Measurements from ENCODE around the gene IFT27. TPM values are rescaled to one million over a fixed set of nuclear protein-coding genes. Genes with fewer than 3 reads are reported as not detected.

Gene IFT27
- polyA plus RNA-seq, 1 experiment = 23.0 TPM

GRCh38 chr22:36740716-36741115 lies 35.2 kb downstream of the IFT27 start:
- ChIA-PET CTCF (no interaction called here), POLR2A (no interaction called here)
- TF ChIP-seq CTCF (IDR thresholded peaks at IDR 0.05; ENCODE audit: insufficient read depth, low read depth, low read length) = no peak
- no peaks in the 10 kb centered on the region for H3K36me3 ChIP-seq (ENCODE audit: control insufficient read depth, insufficient read depth, low read length)
- peaks cover 3% of the 10 kb centered on the region for H3K27me3 ChIP-seq (ENCODE audit: control insufficient read depth, insufficient read depth, low read length)
- no peak overlapping the region for H3K4me3 ChIP-seq (ENCODE audit: low read depth, low read length)
- DNase-seq (ENCODE audit: low read depth) = no peak

GRCh38 chr22:36739185-36739584 lies 36.7 kb downstream of the IFT27 start:
- TF ChIP-seq CTCF (IDR thresholded peaks at IDR 0.05; ENCODE audit: insufficient read depth, low read depth, low read length) = no peak
- Histone ChIP-seq H3K36me3 (ENCODE audit: control insufficient read depth, insufficient read depth, low read length) (no peaks in the 10 kb centered on the region), H3K4me3 (ENCODE audit: low read depth, low read length) (no peak overlapping the region), H3K27me3 (ENCODE audit: control insufficient read depth, insufficient read depth, low read length) (peaks cover 5% of the 10 kb centered on the region)
- CTCF ChIA-PET = interaction anchor here (1.7 kb wide), 1 partner anchor 18 kb away, joined by 5 read pairs; no protein-coding TSS in a partner anchor
- POLR2A ChIA-PET = no interaction called here
- DNase-seq (ENCODE audit: low read depth) = no peak

- no peak for DNase-seq (ENCODE audit: low read depth)
- no peak for TF ChIP-seq CTCF (IDR thresholded peaks at IDR 0.05; ENCODE audit: insufficient read depth, low read depth, low read length)
- ChIA-PET CTCF (interaction anchor here (1.7 kb wide), 1 partner anchor 19 kb away, joined by 5 read pairs; no protein-coding TSS in a partner anchor), POLR2A (no interaction called here)
- H3K36me3 ChIP-seq (ENCODE audit: control insufficient read depth, insufficient read depth, low read length) = no peaks in the 10 kb centered on the region
- no peak overlapping the region for H3K4me3 ChIP-seq (ENCODE audit: low read depth, low read length)
- H3K27me3 ChIP-seq (ENCODE audit: control insufficient read depth, insufficient read depth, low read length) = peaks cover 3% of the 10 kb centered on the region
Observed at GRCh38 chr22:36738416-36739020, 37.4 kb downstream of the IFT27 start.

GRCh38 chr22:36737776-36738175 lies 38.1 kb downstream of the IFT27 start:
- no peak for DNase-seq (ENCODE audit: low read depth)
- CTCF ChIA-PET = no interaction called here
- POLR2A ChIA-PET = no interaction called here
- Histone ChIP-seq H3K36me3 (ENCODE audit: control insufficient read depth, insufficient read depth, low read length) (no peaks in the 10 kb centered on the region), H3K4me3 (ENCODE audit: low read depth, low read length) (no peak overlapping the region), H3K27me3 (ENCODE audit: control insufficient read depth, insufficient read depth, low read length) (peaks cover 5% of the 10 kb centered on the region)
- TF ChIP-seq CTCF (IDR thresholded peaks at IDR 0.05; ENCODE audit: insufficient read depth, low read depth, low read length) = no peak

- ChIA-PET POLR2A (no interaction called here), CTCF (interaction anchor here (0.7 kb wide), 1 partner anchor 19 kb away, joined by 3 read pairs; no protein-coding TSS in a partner anchor)
- Histone ChIP-seq H3K36me3 (ENCODE audit: control insufficient read depth, insufficient read depth, low read length) (no peaks in the 10 kb centered on the region), H3K27me3 (ENCODE audit: control insufficient read depth, insufficient read depth, low read length) (peaks cover 6% of the 10 kb centered on the region), H3K4me3 (ENCODE audit: low read depth, low read length) (no peak overlapping the region)
- DNase-seq (ENCODE audit: low read depth) = no peak
- TF ChIP-seq CTCF (IDR thresholded peaks at IDR 0.05; ENCODE audit: insufficient read depth, low read depth, low read length) = no peak
Observed at GRCh38 chr22:36736701-36737320, 39.1 kb downstream of the IFT27 start.
